Measurements from ENCODE around the gene EIF4E2.
A peak's percentile ranks its signal among the peaks of the same experiment; 100 is the strongest.

The EIF4E2 gene

DNA sequence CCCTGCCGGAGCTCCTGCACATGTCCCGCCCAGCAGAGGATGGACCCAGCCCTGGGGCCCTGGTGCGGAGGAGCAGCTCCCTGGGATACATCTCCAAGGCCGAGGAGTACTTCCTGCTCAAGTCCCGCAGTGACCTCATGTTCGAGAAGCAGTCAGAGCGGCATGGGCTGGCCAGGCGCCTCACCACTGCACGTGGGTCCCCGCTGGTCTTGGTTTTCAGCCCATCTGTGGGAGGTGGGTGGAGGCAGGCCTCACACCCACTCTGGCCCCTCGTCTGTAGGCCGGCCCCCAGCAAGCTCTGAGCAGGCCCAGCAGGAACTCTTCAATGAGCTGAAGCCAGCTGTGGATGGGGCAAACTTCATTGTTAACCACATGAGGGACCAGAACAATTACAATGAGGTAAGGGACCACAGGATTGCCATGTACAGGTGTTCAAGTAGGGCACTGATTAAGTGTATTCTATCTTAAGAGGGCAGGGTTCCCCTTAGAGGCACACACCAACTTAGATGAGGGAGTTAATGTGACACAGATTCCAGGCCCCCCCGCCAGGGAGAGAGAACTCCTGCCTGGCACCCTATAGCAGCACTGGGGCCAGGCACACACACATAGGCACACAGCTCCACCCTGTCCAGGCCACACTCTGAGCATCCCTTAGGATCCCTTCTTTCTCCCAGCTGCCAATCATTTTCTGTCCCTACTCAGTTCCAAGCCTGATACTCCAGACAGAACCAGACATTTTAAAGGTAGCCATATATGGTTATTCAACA is 16.4 kb upstream of the EIF4E2 start:
- Histone ChIP-seq H3K27ac (replicated peaks; ENCODE audit: low read length) (no peak overlapping the region), H3K9me3 (replicated peaks in 1 of 2; ENCODE audit: control insufficient read depth in 2 of 2, insufficient read depth in 1 of 2, low read depth in 1 of 2, low read length in 2 of 2) (peaks cover 0 to 2% of the 10 kb centered on the region in 2 donors), H3K14ac (ENCODE audit: low read length) (no peak overlapping the region), H2AFZ (ENCODE audit: low read length) (peak overlapping the region; percentile 72), H2BK5ac (ENCODE audit: low read length) (no peak overlapping the region), H3K4me3 (ENCODE audit: low read length in 2 of 2) (no peak overlapping the region), H3K79me1 (ENCODE audit: low read depth, low read length) (peaks cover 2% of the 10 kb centered on the region), H3K4me2 (ENCODE audit: insufficient read depth, low read length, poor library complexity, severe bottlenecking) (no peak overlapping the region), H3K18ac (ENCODE audit: low read length) (peak overlapping the region; percentile 61), H3K23ac (ENCODE audit: low read depth, low read length, poor library complexity) (no peak overlapping the region), H2BK120ac (ENCODE audit: low read depth, low read length) (no peak overlapping the region), H4K91ac (ENCODE audit: low read depth, low read length, poor library complexity) (no peak overlapping the region), H3K4me1 (ENCODE audit: control insufficient read depth in 2 of 2, insufficient read depth in 1 of 2, low read depth in 1 of 2, low read length in 2 of 2) (peaks cover 1 to 9% of the 10 kb centered on the region in 2 donors), H3K27me3 (ENCODE audit: control insufficient read depth in 3 of 3, insufficient read depth in 3 of 3, low read depth in 1 of 3, low read length in 3 of 3) (peaks cover 0 to 6% (median 0%) of the 10 kb centered on the region in 3 experiments), H4K8ac (ENCODE audit: low read depth, low read length) (no peak overlapping the region), H3K36me3 (replicated peaks in 1 of 2; ENCODE audit: control insufficient read depth in 2 of 2, insufficient read depth in 2 of 2, low read length in 2 of 2) (no peaks in the 10 kb centered on the region), H3K4ac (ENCODE audit: low read length) (no peak overlapping the region), H2BK15ac (ENCODE audit: low read length) (no peak overlapping the region), H3K9ac (ENCODE audit: low read depth, low read length, poor library complexity) (no peak overlapping the region), H2AK5ac (ENCODE audit: low read depth, low read length) (peak overlapping the region; percentile 76), H2BK12ac (ENCODE audit: low read length) (no peak overlapping the region)
- no CpG with 5 or more reads among the region's 13 CpGs for WGBS, 2 donors (ENCODE audit: extremely low coverage in 2 of 2, insufficient read length in 2 of 2, insufficient replicate concordance in 1 of 2)
- DNase-seq (ENCODE audit: low spot score): no peak

GRCh38 chr2:232534940-232535651 is 15.4 kb upstream of the EIF4E2 start:
- Histone ChIP-seq H4K91ac (ENCODE audit: low read depth, low read length, poor library complexity) (no peak overlapping the region), H2BK15ac (ENCODE audit: low read length) (no peak overlapping the region), H3K9me3 (replicated peaks in 1 of 2; ENCODE audit: control insufficient read depth in 2 of 2, insufficient read depth in 1 of 2, low read depth in 1 of 2, low read length in 2 of 2) (peaks cover 0 to 2% of the 10 kb centered on the region in 2 donors), H3K23ac (ENCODE audit: low read depth, low read length, poor library complexity) (no peak overlapping the region), H3K9ac (ENCODE audit: low read depth, low read length, poor library complexity) (no peak overlapping the region), H2BK5ac (ENCODE audit: low read length) (peak overlapping the region; percentile 29), H2BK12ac (ENCODE audit: low read length) (peak overlapping the region; percentile 16), H3K27ac (replicated peaks; ENCODE audit: low read length) (no peak overlapping the region), H3K79me1 (ENCODE audit: low read depth, low read length) (peaks cover 2% of the 10 kb centered on the region), H2AK5ac (ENCODE audit: low read depth, low read length) (peak overlapping the region; percentile 92), H3K14ac (ENCODE audit: low read length) (peak overlapping the region; percentile 86), H3K18ac (ENCODE audit: low read length) (peak overlapping the region; percentile 24), H4K8ac (ENCODE audit: low read depth, low read length) (no peak overlapping the region), H3K36me3 (replicated peaks in 1 of 2; ENCODE audit: control insufficient read depth in 2 of 2, insufficient read depth in 2 of 2, low read length in 2 of 2) (no peaks in the 10 kb centered on the region), H3K4me2 (ENCODE audit: insufficient read depth, low read length, poor library complexity, severe bottlenecking) (no peak overlapping the region), H3K4me1 (ENCODE audit: control insufficient read depth in 2 of 2, insufficient read depth in 1 of 2, low read depth in 1 of 2, low read length in 2 of 2) (peaks cover 6 to 17% of the 10 kb centered on the region in 2 donors), H3K27me3 (ENCODE audit: control insufficient read depth in 3 of 3, insufficient read depth in 3 of 3, low read depth in 1 of 3, low read length in 3 of 3) (no peaks in the 10 kb centered on the region), H2AFZ (ENCODE audit: low read length) (peak overlapping the region; percentile 72), H3K4ac (ENCODE audit: low read length) (no peak overlapping the region), H2BK120ac (ENCODE audit: low read depth, low read length) (peak overlapping the region; percentile 21), H3K4me3 (ENCODE audit: low read length in 2 of 2) (no peak overlapping the region)
- DNase-seq (ENCODE audit: low spot score): no peak
- WGBS, 2 donors (ENCODE audit: extremely low coverage in 2 of 2, insufficient read length in 2 of 2, insufficient replicate concordance in 1 of 2): no CpG with 5 or more reads among the region's 14 CpGs

GRCh38 chr2:232535761-232536530 is 14.5 kb upstream of the EIF4E2 start:
- H3K9ac ChIP-seq (ENCODE audit: low read depth, low read length, poor library complexity): no peak overlapping the region
- no peak overlapping the region for H2BK15ac ChIP-seq (ENCODE audit: low read length)
- peaks cover 2% of the 10 kb centered on the region for H3K79me1 ChIP-seq (ENCODE audit: low read depth, low read length)
- no peaks in the 10 kb centered on the region for H3K27me3 ChIP-seq (ENCODE audit: control insufficient read depth in 3 of 3, insufficient read depth in 3 of 3, low read depth in 1 of 3, low read length in 3 of 3)
- H2AK5ac ChIP-seq (ENCODE audit: low read depth, low read length): peak overlapping the region; percentile 92
- peaks cover 6 to 17% of the 10 kb centered on the region in 2 donors for H3K4me1 ChIP-seq (ENCODE audit: control insufficient read depth in 2 of 2, insufficient read depth in 1 of 2, low read depth in 1 of 2, low read length in 2 of 2)
- no peak overlapping the region for H3K14ac ChIP-seq (ENCODE audit: low read length)
- no peak overlapping the region for H3K4me3 ChIP-seq (ENCODE audit: low read length in 2 of 2)
- H2BK120ac ChIP-seq (ENCODE audit: low read depth, low read length): no peak overlapping the region
- no peak overlapping the region for H4K91ac ChIP-seq (ENCODE audit: low read depth, low read length, poor library complexity)
- no peak overlapping the region for H2AFZ ChIP-seq (ENCODE audit: low read length)
- H3K18ac ChIP-seq (ENCODE audit: low read length): no peak overlapping the region
- H3K36me3 ChIP-seq (replicated peaks in 1 of 2; ENCODE audit: control insufficient read depth in 2 of 2, insufficient read depth in 2 of 2, low read length in 2 of 2): no peaks in the 10 kb centered on the region
- no CpG with 5 or more reads among the region's 5 CpGs for WGBS, 2 donors (ENCODE audit: extremely low coverage in 2 of 2, insufficient read length in 2 of 2, insufficient replicate concordance in 1 of 2)
- H4K8ac ChIP-seq (ENCODE audit: low read depth, low read length): no peak overlapping the region
- no peak for DNase-seq (ENCODE audit: low spot score)
- H2BK5ac ChIP-seq (ENCODE audit: low read length): no peak overlapping the region
- no peak overlapping the region for H3K23ac ChIP-seq (ENCODE audit: low read depth, low read length, poor library complexity)
- H3K27ac ChIP-seq (replicated peaks; ENCODE audit: low read length): no peak overlapping the region
- H2BK12ac ChIP-seq (ENCODE audit: low read length): no peak overlapping the region
- H3K9me3 ChIP-seq (replicated peaks in 1 of 2; ENCODE audit: control insufficient read depth in 2 of 2, insufficient read depth in 1 of 2, low read depth in 1 of 2, low read length in 2 of 2): peaks cover 0 to 2% of the 10 kb centered on the region in 2 donors
- no peak overlapping the region for H3K4me2 ChIP-seq (ENCODE audit: insufficient read depth, low read length, poor library complexity, severe bottlenecking)
- no peak overlapping the region for H3K4ac ChIP-seq (ENCODE audit: low read length)
